ENCODE data around the gene KCNQ1. TPM values are rescaled to one million over a fixed set of nuclear protein-coding genes. Genes with fewer than 3 reads are reported as not detected.

KCNQ1 gene
- polyA plus RNA-seq, 1 of the 3 experiments (the other 2 are of a cell fraction) = 0.05 TPM

DNA sequence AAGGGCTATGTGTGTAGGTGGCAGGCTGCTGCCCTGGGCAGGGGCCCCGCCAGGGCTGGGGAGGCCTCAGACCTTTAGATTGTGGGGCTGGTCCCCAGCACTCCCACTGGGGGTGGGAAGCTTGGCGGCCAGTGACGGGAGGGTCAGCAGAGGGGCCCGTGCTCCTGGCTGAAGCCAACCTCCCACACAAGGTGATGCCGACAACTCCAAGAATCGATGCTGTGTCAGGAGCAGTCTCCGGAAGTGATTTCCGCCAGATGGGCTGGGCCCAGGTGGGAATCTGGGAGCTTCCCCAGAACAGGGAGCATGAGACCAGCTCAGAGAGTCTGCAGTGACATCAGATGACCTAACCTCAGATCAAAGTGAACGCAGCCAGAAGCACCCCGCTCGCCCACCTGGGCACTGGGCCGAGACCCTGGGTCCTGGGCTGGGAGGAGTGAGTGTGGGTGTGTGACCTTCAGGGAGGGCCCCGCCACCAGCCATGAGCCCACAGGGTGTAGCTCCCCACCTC, 8.2 kb upstream of the KCNQ1 start (continued):
- TF ChIP-seq, protein P1, sequence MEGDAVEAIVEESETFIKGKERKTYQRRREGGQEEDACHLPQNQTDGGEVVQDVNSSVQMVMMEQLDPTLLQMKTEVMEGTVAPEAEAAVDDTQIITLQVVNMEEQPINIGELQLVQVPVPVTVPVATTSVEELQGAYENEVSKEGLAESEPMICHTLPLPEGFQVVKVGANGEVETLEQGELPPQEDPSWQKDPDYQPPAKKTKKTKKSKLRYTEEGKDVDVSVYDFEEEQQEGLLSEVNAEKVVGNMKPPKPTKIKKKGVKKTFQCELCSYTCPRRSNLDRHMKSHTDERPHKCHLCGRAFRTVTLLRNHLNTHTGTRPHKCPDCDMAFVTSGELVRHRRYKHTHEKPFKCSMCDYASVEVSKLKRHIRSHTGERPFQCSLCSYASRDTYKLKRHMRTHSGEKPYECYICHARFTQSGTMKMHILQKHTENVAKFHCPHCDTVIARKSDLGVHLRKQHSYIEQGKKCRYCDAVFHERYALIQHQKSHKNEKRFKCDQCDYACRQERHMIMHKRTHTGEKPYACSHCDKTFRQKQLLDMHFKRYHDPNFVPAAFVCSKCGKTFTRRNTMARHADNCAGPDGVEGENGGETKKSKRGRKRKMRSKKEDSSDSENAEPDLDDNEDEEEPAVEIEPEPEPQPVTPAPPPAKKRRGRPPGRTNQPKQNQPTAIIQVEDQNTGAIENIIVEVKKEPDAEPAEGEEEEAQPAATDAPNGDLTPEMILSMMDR (IDR thresholded peaks at IDR 0.05) = no peak
- TF ChIP-seq TCF12 (IDR thresholded peaks at IDR 0.05) (no peak), MEF2A (IDR thresholded peaks at IDR 0.05; ENCODE audit: borderline replicate concordance, low read depth) (no peak), MXI1 (IDR thresholded peaks at IDR 0.05; ENCODE audit: low read depth, low read length) (no peak), FOSL2 (IDR thresholded peaks at IDR 0.05; ENCODE audit: borderline replicate concordance, low read depth) (no peak), TAF1 (IDR thresholded peaks at IDR 0.05; ENCODE audit: borderline replicate concordance, low read depth, low read length) (no peak), NFIC (IDR thresholded peaks at IDR 0.05; ENCODE audit: borderline replicate concordance) (no peak)
- TF ChIP-seq, protein P2, sequence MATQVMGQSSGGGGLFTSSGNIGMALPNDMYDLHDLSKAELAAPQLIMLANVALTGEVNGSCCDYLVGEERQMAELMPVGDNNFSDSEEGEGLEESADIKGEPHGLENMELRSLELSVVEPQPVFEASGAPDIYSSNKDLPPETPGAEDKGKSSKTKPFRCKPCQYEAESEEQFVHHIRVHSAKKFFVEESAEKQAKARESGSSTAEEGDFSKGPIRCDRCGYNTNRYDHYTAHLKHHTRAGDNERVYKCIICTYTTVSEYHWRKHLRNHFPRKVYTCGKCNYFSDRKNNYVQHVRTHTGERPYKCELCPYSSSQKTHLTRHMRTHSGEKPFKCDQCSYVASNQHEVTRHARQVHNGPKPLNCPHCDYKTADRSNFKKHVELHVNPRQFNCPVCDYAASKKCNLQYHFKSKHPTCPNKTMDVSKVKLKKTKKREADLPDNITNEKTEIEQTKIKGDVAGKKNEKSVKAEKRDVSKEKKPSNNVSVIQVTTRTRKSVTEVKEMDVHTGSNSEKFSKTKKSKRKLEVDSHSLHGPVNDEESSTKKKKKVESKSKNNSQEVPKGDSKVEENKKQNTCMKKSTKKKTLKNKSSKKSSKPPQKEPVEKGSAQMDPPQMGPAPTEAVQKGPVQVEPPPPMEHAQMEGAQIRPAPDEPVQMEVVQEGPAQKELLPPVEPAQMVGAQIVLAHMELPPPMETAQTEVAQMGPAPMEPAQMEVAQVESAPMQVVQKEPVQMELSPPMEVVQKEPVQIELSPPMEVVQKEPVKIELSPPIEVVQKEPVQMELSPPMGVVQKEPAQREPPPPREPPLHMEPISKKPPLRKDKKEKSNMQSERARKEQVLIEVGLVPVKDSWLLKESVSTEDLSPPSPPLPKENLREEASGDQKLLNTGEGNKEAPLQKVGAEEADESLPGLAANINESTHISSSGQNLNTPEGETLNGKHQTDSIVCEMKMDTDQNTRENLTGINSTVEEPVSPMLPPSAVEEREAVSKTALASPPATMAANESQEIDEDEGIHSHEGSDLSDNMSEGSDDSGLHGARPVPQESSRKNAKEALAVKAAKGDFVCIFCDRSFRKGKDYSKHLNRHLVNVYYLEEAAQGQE (IDR thresholded peaks at IDR 0.05; ENCODE audit: low read depth, low read length) = no peak

DNA sequence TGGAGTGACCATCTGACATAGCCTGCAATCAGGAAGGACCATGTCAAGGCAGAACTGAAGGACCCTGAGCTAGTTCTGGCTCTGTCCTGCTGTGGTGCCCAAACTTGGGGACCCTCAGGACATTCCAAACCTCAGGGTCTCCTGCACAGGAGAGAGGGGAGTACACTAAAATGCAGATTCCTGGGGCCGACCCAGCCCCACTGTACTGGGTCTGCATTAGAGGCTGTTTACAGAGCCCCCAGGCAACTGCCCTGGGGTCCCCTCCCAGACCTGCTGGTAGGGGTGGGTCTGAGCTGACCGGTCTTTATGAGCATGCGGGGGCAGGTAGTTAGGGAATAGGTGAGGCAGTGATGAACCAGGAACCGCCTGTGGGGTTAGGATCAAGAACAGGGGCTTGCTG, 7.3 kb upstream of the KCNQ1 start:
- Histone ChIP-seq H4K20me1 (ENCODE audit: insufficient read depth) (no peaks in the 10 kb centered on the region), H3K4me2 (no peak overlapping the region), H3K4me1 (ENCODE audit: control insufficient read depth in 1 of 2, insufficient read depth in 2 of 2, low read depth in 1 of 2, low read length in 1 of 2) (no peaks in the 10 kb centered on the region), H3K4me3 (ENCODE audit: low read depth in 2 of 2, low read length in 1 of 2) (no peak overlapping the region), H2AFZ (ENCODE audit: low read depth) (no peak overlapping the region), H3K27me3 (ENCODE audit: insufficient read depth) (no peaks in the 10 kb centered on the region), H3K36me3 (replicated peaks in 1 of 2; ENCODE audit: control insufficient read depth in 1 of 2, insufficient read depth in 2 of 2, low read length in 1 of 2) (no peaks in the 10 kb centered on the region), H3K79me2 (ENCODE audit: insufficient read depth) (no peaks in the 10 kb centered on the region), H3K9me2 (no peaks in the 10 kb centered on the region), H3K9ac (no peak overlapping the region), H3F3A (replicated peaks; ENCODE audit: insufficient read depth) (no peaks in the 10 kb centered on the region), H3K9me3 (no peaks in the 10 kb centered on the region), H3K27ac (ENCODE audit: low read depth in 2 of 2, low read length in 1 of 2) (no peak overlapping the region)
- CTCF ChIA-PET = interaction anchor here (0.9 to 3.3 kb wide), 4 partner anchors 17 to 96 kb away, joined by 3 to 19 read pairs (median 12); no protein-coding TSS in a partner anchor
- DNase-seq = no peak
- WGBS (ENCODE audit: low lambda C conversion rate) = 46% methylated on average over 4 of the region's 4 CpGs
- TF ChIP-seq, protein P3, sequence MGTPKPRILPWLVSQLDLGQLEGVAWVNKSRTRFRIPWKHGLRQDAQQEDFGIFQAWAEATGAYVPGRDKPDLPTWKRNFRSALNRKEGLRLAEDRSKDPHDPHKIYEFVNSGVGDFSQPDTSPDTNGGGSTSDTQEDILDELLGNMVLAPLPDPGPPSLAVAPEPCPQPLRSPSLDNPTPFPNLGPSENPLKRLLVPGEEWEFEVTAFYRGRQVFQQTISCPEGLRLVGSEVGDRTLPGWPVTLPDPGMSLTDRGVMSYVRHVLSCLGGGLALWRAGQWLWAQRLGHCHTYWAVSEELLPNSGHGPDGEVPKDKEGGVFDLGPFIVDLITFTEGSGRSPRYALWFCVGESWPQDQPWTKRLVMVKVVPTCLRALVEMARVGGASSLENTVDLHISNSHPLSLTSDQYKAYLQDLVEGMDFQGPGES (IDR thresholded peaks at IDR 0.05; ENCODE audit: low read depth, low read length) = no peak
- TF ChIP-seq FOSL2 (IDR thresholded peaks at IDR 0.05; ENCODE audit: borderline replicate concordance, low read depth) = no peak
- TF ChIP-seq, protein P4, sequence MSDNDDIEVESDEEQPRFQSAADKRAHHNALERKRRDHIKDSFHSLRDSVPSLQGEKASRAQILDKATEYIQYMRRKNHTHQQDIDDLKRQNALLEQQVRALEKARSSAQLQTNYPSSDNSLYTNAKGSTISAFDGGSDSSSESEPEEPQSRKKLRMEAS (IDR thresholded peaks at IDR 0.05; ENCODE audit: low read depth) = no peak
- POLR2A ChIA-PET = no interaction called here

All from SK-N-SH (cell line).